B cell (primary cell): Measurements from ENCODE around the gene CDC42BPB. TPM values are rescaled to one million over a fixed set of nuclear protein-coding genes. Genes with fewer than 3 reads are reported as not detected.

ENCODE experiments used
- ATAC-seq: fragments of 200-7000 bp; cut with Tn5 transposase; one replicate; pipeline ENCODE4 v1.10.0; 2021; ENCODE audit warnings: low read depth, mild to moderate bottlenecking, moderate number of reproducible peaks, moderate library complexity
- CTCF ChIA-PET: fragments of 350-600 bp; sonication (Branson Sonifier 250); formaldehyde crosslinking; loops from one replicate; lab custom pipeline; 2021; ENCODE audit warnings: antibody characterized with exemption, inconsistent platforms; lab: Charles Lee
- POLR2A ChIA-PET: fragments of 350-600 bp; sonication (Branson Sonifier 250); formaldehyde crosslinking; loops from one replicate; lab custom pipeline; 2021; ENCODE audit warnings: antibody characterized with exemption; lab: Charles Lee
- DNase-seq: peaks from one replicate; pipeline ENCODE4 v3.0.0; 2013
- H2AFZ ChIP-seq: 2 replicates; pipeline ENCODE4 v1.6.1; 2012; ENCODE audit warnings: mild to moderate bottlenecking, low read depth, low read length; ENCODE audit not compliant: insufficient read depth, poor library complexity, severe bottlenecking
- H3K27ac ChIP-seq, 2 donors: 1 replicate in 1 of 2; 2 replicates in 1 of 2; pipeline ENCODE4 v1.5.1; 2012 to 2013; ENCODE audit warnings: low read length in 2 of 2, mild to moderate bottlenecking in 2 of 2, moderate library complexity in 1 of 2
- H3K27me3 ChIP-seq, 4 experiments: fragments of 200-600 bp in 1 of 4; sonication (generic) in 1 of 4; replicated peaks in 1 of 4; 1 replicate in 2 of 4; 2 replicates in 2 of 4; pipeline versions ENCODE4 v1.6.1 to v1.7.0; 2013 to 2016; ENCODE audit warnings: low read length in 3 of 4, mild to moderate bottlenecking in 2 of 4, mixed read lengths in 1 of 4, moderate library complexity in 1 of 4; ENCODE audit not compliant: insufficient read depth in 4 of 4, control insufficient read depth in 3 of 4; ENCODE audit errors: control extremely low read depth in 1 of 4
- H3K36me3 ChIP-seq, 2 experiments: replicated peaks in 1 of 2; 1 replicate in 1 of 2; 2 replicates in 1 of 2; pipeline versions ENCODE4 v1.6.1 to v1.7.1; 2013; ENCODE audit warnings: low read length in 1 of 2; ENCODE audit not compliant: insufficient read depth in 2 of 2, control insufficient read depth in 1 of 2; ENCODE audit errors: control extremely low read depth in 1 of 2, extremely low read depth in 1 of 2
- H3K4me1 ChIP-seq, 2 donors: fragments of 200-600 bp in 1 of 2; sonication (generic) in 1 of 2; 1 replicate in 1 of 2; 2 replicates in 1 of 2; pipeline versions ENCODE4 v1.5.1 to v1.6.1; 2013 to 2017; ENCODE audit warnings: low read length in 2 of 2; ENCODE audit not compliant: control insufficient read depth in 2 of 2, insufficient read depth in 2 of 2
- H3K4me2 ChIP-seq: replicated peaks from 2 replicates; pipeline ENCODE3; 2012; ENCODE audit warnings: mild to moderate bottlenecking, low read depth, low read length; ENCODE audit not compliant: poor library complexity, severe bottlenecking
- H3K4me3 ChIP-seq, 5 experiments: fragments of 200-600 bp in 1 of 5; sonication (generic) in 1 of 5; 1 replicate in 3 of 5; 2 replicates in 2 of 5; pipeline versions ENCODE4 v1.5.1 to v1.7.0; 2011 to 2016; ENCODE audit warnings: low read length in 4 of 5, mild to moderate bottlenecking in 4 of 5, low read depth in 2 of 5, control low read depth in 1 of 5, moderate library complexity in 1 of 5; ENCODE audit not compliant: insufficient read depth in 1 of 5; ENCODE audit errors: control extremely low read depth in 1 of 5, extremely low read depth in 1 of 5
- H3K79me2 ChIP-seq: fragments of 200-600 bp; sonication (generic); one replicate; pipeline ENCODE4 v1.6.0; 2016; ENCODE audit warnings: low read length; ENCODE audit not compliant: control insufficient read depth, insufficient read depth
- H3K9ac ChIP-seq: fragments of 200-600 bp; sonication (generic); 2 replicates; pipeline ENCODE4 v1.6.1; 2017; ENCODE audit warnings: mild to moderate bottlenecking, low read length, moderate library complexity
- H3K9me3 ChIP-seq, 3 donors: one replicate each; pipeline versions ENCODE4 v1.6.1 to v1.7.1; 2013; ENCODE audit warnings: low read length in 2 of 3; ENCODE audit not compliant: control insufficient read depth in 2 of 3, insufficient read depth in 1 of 3; ENCODE audit errors: control extremely low read depth in 1 of 3
- H4K20me1 ChIP-seq: 2 replicates; pipeline ENCODE4 v1.6.0; 2012; ENCODE audit warnings: mild to moderate bottlenecking, low read length; ENCODE audit not compliant: insufficient read depth, control insufficient read depth, poor library complexity, severe bottlenecking
- H3K27ac Mint-ChIP-seq: one replicate; pipeline ENCODE4 v1.8.0; 2021; ENCODE audit warnings: mixed read lengths
- H3K27me3 Mint-ChIP-seq: one replicate; pipeline ENCODE4 v1.8.0; 2021; ENCODE audit warnings: mixed read lengths
- H3K4me1 Mint-ChIP-seq: one replicate; pipeline ENCODE4 v1.8.0; 2021; ENCODE audit warnings: mixed read lengths
- H3K4me3 Mint-ChIP-seq: one replicate; pipeline ENCODE4 v1.8.0; 2021; ENCODE audit warnings: mixed read lengths
- H3K9me3 Mint-ChIP-seq: one replicate; pipeline ENCODE4 v1.8.0; 2022; ENCODE audit warnings: mixed read lengths; ENCODE audit not compliant: insufficient read depth
- EZH2 ChIP-seq: IDR thresholded peaks from 2 replicates; pipeline ENCODE4 v1.6.1; 2012; ENCODE audit warnings: borderline replicate concordance, low read depth, mild to moderate bottlenecking, moderate library complexity, low read length; ENCODE audit not compliant: insufficient read depth, poor library complexity, severe bottlenecking
- WGBS: methylation state at CpG from one replicate; pipeline ENCODE4 v1.1.5; 2013; ENCODE audit warnings: missing lambda C conversion rate; ENCODE audit not compliant: insufficient coverage; 5-methylcytosine and 5-hydroxymethylcytosine counted together
- intact Hi-C: fragments of 100-400 bp; cut with micrococcal nuclease; formaldehyde crosslinking; loops from one replicate; pipeline ENCODE4 v1.10.0; 2022
- polyA plus RNA-seq: library from polyadenylated mRNA; depleted of rRNA; stranded (reverse); fragments of >200 nt; gene quantifications from 2 replicates; pipeline ENCODE4 v1.2.3, GENCODE V29; 2012
- total RNA-seq, 2 donors: library from RNA; stranded (reverse); fragments of 120-200 nt in 1 of 2; gene quantifications; 1 replicate in 1 of 2; 2 replicates in 1 of 2; pipeline versions ENCODE4 v1.2.3 to v1.2.4, GENCODE V29; 2013 to 2022
- TF ChIP-seq, protein P1 (sequence below): fragments of 200-600 bp; IDR thresholded peaks from one replicate; pipeline ENCODE4 v1.8.0; 2022; ENCODE audit warnings: antibody characterized with exemption, mild to moderate bottlenecking

The CDC42BPB gene
- total and polyA plus RNA-seq, 2 donors (not counting 1 experiment from before 2014, with no cell fraction given), result 23.9 to 52.5 TPM

DNA sequence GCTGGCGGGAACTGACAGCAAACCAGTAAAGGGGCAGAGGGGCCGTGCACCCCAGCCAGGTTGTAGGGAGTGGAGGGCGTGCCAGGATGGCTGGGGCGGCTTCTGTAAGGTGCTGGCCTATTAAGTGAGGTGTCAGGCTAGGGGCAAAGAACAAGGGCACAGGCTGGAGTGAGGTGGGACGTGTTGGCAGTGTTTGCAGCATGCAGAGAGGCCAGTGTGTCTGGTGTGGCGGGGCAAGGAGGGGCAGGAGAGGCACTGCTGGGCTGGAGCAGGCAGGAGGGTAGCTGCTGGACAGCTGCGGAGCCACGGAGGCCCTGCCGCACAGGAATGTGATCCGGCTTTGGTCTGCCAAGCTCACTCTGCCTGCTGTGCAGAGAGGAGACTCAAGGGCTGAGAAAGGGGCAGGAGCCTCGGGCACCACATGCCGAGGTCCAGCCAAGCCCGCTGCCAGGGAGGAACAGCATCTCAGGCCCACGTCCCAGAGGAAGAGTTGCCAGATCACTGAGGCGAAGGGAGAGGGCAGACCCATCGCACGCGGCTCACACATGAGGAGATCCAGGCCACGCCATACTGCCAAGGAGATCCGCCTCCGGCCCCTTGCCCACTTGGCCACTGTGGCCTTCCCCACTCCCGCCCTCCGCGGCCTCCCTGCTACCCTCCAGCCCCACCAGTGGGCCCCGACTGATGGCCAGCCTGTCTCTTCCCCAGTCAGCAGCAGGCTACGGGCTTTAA lies 88.1 kb downstream of the CDC42BPB start:
- Histone ChIP-seq H3K36me3 (peaks cover 0 to 55% of the 10 kb centered on the region in 2 experiments), H3K27ac (no peak overlapping the region), H3K4me1 (no peaks in the 10 kb centered on the region), H3K9me3 (no peaks in the 10 kb centered on the region), H3K79me2 (no peaks in the 10 kb centered on the region), H3K4me3 (no peak overlapping the region), H3K27me3 (no peaks in the 10 kb centered on the region), H3K4me2 (no peak overlapping the region), H2AFZ (no peak overlapping the region), H3K9ac (no peak overlapping the region), H4K20me1 (no peaks in the 10 kb centered on the region)
- 96% methylated on average over 25 of the region's 26 CpGs for WGBS
- no peak for DNase-seq
- ATAC-seq, result no peak
- Mint-ChIP-seq H3K4me1 (no peaks in the 10 kb centered on the region), H3K9me3 (no peaks in the 10 kb centered on the region), H3K27me3 (no peaks in the 10 kb centered on the region), H3K4me3 (no peak overlapping the region), H3K27ac (no peak overlapping the region)
- POLR2A ChIA-PET, result no interaction called here
- intact Hi-C loops, result no loop called here
- CTCF ChIA-PET, result no interaction called here
- no peak for TF ChIP-seq EZH2
- TF ChIP-seq, protein P1, sequence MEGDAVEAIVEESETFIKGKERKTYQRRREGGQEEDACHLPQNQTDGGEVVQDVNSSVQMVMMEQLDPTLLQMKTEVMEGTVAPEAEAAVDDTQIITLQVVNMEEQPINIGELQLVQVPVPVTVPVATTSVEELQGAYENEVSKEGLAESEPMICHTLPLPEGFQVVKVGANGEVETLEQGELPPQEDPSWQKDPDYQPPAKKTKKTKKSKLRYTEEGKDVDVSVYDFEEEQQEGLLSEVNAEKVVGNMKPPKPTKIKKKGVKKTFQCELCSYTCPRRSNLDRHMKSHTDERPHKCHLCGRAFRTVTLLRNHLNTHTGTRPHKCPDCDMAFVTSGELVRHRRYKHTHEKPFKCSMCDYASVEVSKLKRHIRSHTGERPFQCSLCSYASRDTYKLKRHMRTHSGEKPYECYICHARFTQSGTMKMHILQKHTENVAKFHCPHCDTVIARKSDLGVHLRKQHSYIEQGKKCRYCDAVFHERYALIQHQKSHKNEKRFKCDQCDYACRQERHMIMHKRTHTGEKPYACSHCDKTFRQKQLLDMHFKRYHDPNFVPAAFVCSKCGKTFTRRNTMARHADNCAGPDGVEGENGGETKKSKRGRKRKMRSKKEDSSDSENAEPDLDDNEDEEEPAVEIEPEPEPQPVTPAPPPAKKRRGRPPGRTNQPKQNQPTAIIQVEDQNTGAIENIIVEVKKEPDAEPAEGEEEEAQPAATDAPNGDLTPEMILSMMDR, result no peak

DNA sequence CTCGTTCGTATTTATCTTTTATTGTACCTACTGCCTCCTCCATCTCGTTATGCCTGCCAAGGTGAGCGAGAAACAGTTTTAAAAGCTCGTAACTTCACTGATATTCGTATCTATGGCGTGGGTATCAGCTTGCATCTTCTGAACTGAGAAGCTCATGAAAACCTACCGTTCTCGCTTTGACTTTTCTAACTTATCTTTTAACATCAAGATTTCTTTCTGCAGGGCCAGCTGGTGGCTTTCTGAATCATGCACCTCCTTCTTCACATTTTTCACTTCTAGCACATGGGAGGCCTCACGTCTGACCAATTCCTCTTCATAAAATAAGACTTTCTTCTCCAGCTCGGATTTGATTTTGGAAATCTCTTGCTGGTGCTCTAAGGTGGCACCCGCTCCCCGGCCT lies 89.0 kb downstream of the CDC42BPB start:
- no peaks in the 10 kb centered on the region for H3K9me3 Mint-ChIP-seq
- H3K27ac Mint-ChIP-seq, result no peak overlapping the region
- TF ChIP-seq EZH2, result no peak
- TF ChIP-seq, protein P1, result no peak

More for the DNA sequence above, 89.0 kb downstream of the CDC42BPB start:
- CTCF ChIA-PET, result no interaction called here
- Histone ChIP-seq H3K4me3 (no peak overlapping the region), H3K27me3 (no peaks in the 10 kb centered on the region), H4K20me1 (no peaks in the 10 kb centered on the region), H3K36me3 (peaks cover 0 to 53% of the 10 kb centered on the region in 2 experiments), H2AFZ (no peak overlapping the region), H3K4me2 (no peak overlapping the region), H3K27ac (no peak overlapping the region), H3K9ac (no peak overlapping the region), H3K79me2 (no peaks in the 10 kb centered on the region), H3K9me3 (no peaks in the 10 kb centered on the region), H3K4me1 (no peaks in the 10 kb centered on the region)
- POLR2A ChIA-PET, result no interaction called here
- H3K4me1 Mint-ChIP-seq, result no peaks in the 10 kb centered on the region
- WGBS, result 95% methylated on average over 13 of the region's 13 CpGs
- no peaks in the 10 kb centered on the region for H3K27me3 Mint-ChIP-seq
- H3K4me3 Mint-ChIP-seq, result no peak overlapping the region
- intact Hi-C loops, result no loop called here
- DNase-seq (no peak), ATAC-seq (no peak)
